ENCODE measurements around the gene HSPB2. TPM values are rescaled to one million over a fixed set of nuclear protein-coding genes. Genes with fewer than 3 reads are reported as not detected.

Gene HSPB2
- total RNA-seq, 4 donors from 2014 or later, result 1.3 TPM; not detected in 3

- no peak overlapping the region for H3K4me3 ChIP-seq
- intact Hi-C loops (cut with DNase I; ENCODE audit: low total_unique reads), result loop anchor here (5.0 kb wide), 1 partner anchor 42 kb away; no protein-coding TSS in a partner anchor
- H3K9me3 ChIP-seq, result no peaks in the 10 kb centered on the region
- no peak for DNase-seq
- in situ Hi-C loops (cut with MboI; ENCODE audit: low pct_ligation_motif_present in 1 of 4, low pct_unique_long_range_greater_than_20kb in 1 of 4, low sequenced_read_pairs in 3 of 4), result loop anchor here in 1 of 4 donors (10.0 kb wide), 2 partner anchors 49 to 139 kb away; partner anchors contain the start of genes NKAPD1 and PIH1D2
- peaks cover 10 to 47% (median 30%) of the 10 kb centered on the region in 4 donors for H3K4me1 ChIP-seq
- no peak for TF ChIP-seq EP300 (IDR thresholded peaks at IDR 0.05; ENCODE audit: low read depth)
- TF ChIP-seq CTCF (IDR thresholded peaks at IDR 0.05), result no peak
- TF ChIP-seq POLR2AphosphoS5 (IDR thresholded peaks at IDR 0.05), result no peak
- no peak for TF ChIP-seq POLR2A (IDR thresholded peaks at IDR 0.05)
- H3K36me3 ChIP-seq, result no peaks in the 10 kb centered on the region
- H3K27me3 ChIP-seq, result no peaks in the 10 kb centered on the region
- WGBS, 2 donors (ENCODE audit: low coverage in 1 of 2), result 38 to 71% methylated on average over 2 to 4 of the region's 4 CpGs
- H3K27ac ChIP-seq, result peak overlapping the region; percentile 78 to 90 (median 83)
Observed at GRCh38 chr11:111935317-111936039, 22.9 kb downstream of the HSPB2 start.

- intact Hi-C loops (cut with DNase I; ENCODE audit: low total_unique reads), result loop anchor here (5.0 kb wide), 1 partner anchor 41 kb away; no protein-coding TSS in a partner anchor
- no peaks in the 10 kb centered on the region for H3K27me3 ChIP-seq
- peaks cover 10 to 47% (median 30%) of the 10 kb centered on the region in 4 donors for H3K4me1 ChIP-seq
- H3K36me3 ChIP-seq, result no peaks in the 10 kb centered on the region
- in situ Hi-C loops (cut with MboI; ENCODE audit: low pct_ligation_motif_present in 1 of 4, low pct_unique_long_range_greater_than_20kb in 1 of 4, low sequenced_read_pairs in 3 of 4), result loop anchor here in 1 of 4 donors (10.0 kb wide), 2 partner anchors 49 to 139 kb away; partner anchors contain the start of genes NKAPD1 and PIH1D2
- peak overlapping the region in 3 of 4 donors; percentile 58 to 75 (median 68) for H3K4me3 ChIP-seq
- 44 to 71% methylated on average over 1 to 3 of the region's 3 CpGs for WGBS, 2 donors (ENCODE audit: low coverage in 1 of 2)
- TF ChIP-seq POLR2A (IDR thresholded peaks at IDR 0.05) (no peak), EP300 (IDR thresholded peaks at IDR 0.05; ENCODE audit: low read depth) (no peak), CTCF (IDR thresholded peaks at IDR 0.05) (no peak), POLR2AphosphoS5 (IDR thresholded peaks at IDR 0.05) (no peak)
- peak overlapping the region; percentile 78 to 90 (median 83) for H3K27ac ChIP-seq
- no peak for DNase-seq
- H3K9me3 ChIP-seq, result no peaks in the 10 kb centered on the region
Observed at GRCh38 chr11:111936040-111936540, 23.6 kb downstream of the HSPB2 start.

GRCh38 chr11:111937461-111937769 is 24.9 kb downstream of the HSPB2 start:
- Histone ChIP-seq H3K27ac (peak overlapping the region; percentile 78 to 90 (median 83)), H3K4me1 (peaks cover 10 to 43% (median 29%) of the 10 kb centered on the region in 4 donors), H3K4me3 (peak overlapping the region; percentile 58 to 75 (median 72)), H3K27me3 (no peaks in the 10 kb centered on the region), H3K36me3 (no peaks in the 10 kb centered on the region), H3K9me3 (no peaks in the 10 kb centered on the region)
- TF ChIP-seq POLR2AphosphoS5 (IDR thresholded peaks at IDR 0.05) (no peak), EP300 (IDR thresholded peaks at IDR 0.05; ENCODE audit: low read depth) (no peak), POLR2A (IDR thresholded peaks at IDR 0.05) (no peak), CTCF (IDR thresholded peaks at IDR 0.05) (no peak)
- in situ Hi-C loops (cut with MboI; ENCODE audit: low pct_ligation_motif_present in 1 of 4, low pct_unique_long_range_greater_than_20kb in 1 of 4, low sequenced_read_pairs in 3 of 4), result loop anchor here in 1 of 4 donors (10.0 kb wide), 2 partner anchors 47 to 137 kb away; partner anchors contain the start of genes NKAPD1 and PIH1D2
- WGBS, 2 donors (ENCODE audit: low coverage in 1 of 2), result 14% methylated on average over 9 of the region's 9 CpGs; no CpG with 5 or more reads in 1 of the 2 donors
- intact Hi-C loops (cut with DNase I; ENCODE audit: low total_unique reads), result loop anchor here (5.0 kb wide), 1 partner anchor 40 kb away; no protein-coding TSS in a partner anchor
- DNase-seq, result no peak

- Histone ChIP-seq H3K27me3 (no peaks in the 10 kb centered on the region), H3K27ac (peak overlapping the region; percentile 78 to 90 (median 83)), H3K4me3 (peak overlapping the region in 2 of 4 donors; percentile 68 to 75), H3K36me3 (no peaks in the 10 kb centered on the region), H3K9me3 (no peaks in the 10 kb centered on the region), H3K4me1 (peaks cover 10 to 43% (median 29%) of the 10 kb centered on the region in 4 donors)
- TF ChIP-seq CTCF (IDR thresholded peaks at IDR 0.05) (no peak), POLR2A (IDR thresholded peaks at IDR 0.05) (no peak), POLR2AphosphoS5 (IDR thresholded peaks at IDR 0.05) (no peak), EP300 (IDR thresholded peaks at IDR 0.05; ENCODE audit: low read depth) (no peak)
- in situ Hi-C loops (cut with MboI; ENCODE audit: low pct_ligation_motif_present in 1 of 4, low pct_unique_long_range_greater_than_20kb in 1 of 4, low sequenced_read_pairs in 3 of 4) (loop anchor here in 1 of 4 donors (10.0 kb wide), 2 partner anchors 47 to 137 kb away; partner anchors contain the start of genes NKAPD1 and PIH1D2), intact Hi-C loops (cut with DNase I; ENCODE audit: low total_unique reads) (loop anchor here (5.0 kb wide), 1 partner anchor 39 kb away; no protein-coding TSS in a partner anchor)
- WGBS, 2 donors (ENCODE audit: low coverage in 1 of 2), result 72 to 76% methylated on average over 5 to 6 of the region's 7 CpGs
- DNase-seq, result no peak
Observed at GRCh38 chr11:111937844-111938243, 25.3 kb downstream of the HSPB2 start.
